A673 (cell line): Measurements from ENCODE around the gene BBS9.

Source experiments
- EZH2 ChIP-seq: fragments of 200-600 bp; sonication (generic); IDR thresholded peaks from 2 replicates; pipeline ENCODE4 v1.6.1; 2017; ENCODE audit warnings: borderline replicate concordance, low read depth, mild to moderate bottlenecking, mixed read lengths, antibody characterized with exemption, low read length; ENCODE audit not compliant: poor library complexity, severe bottlenecking
- TF ChIP-seq, protein P1 (sequence below): fragments of 300-800, 200-600 bp; sonication (generic); conservative IDR thresholded peaks from 2 replicates; pipeline ENCODE4 v1.5.1; 2017; ENCODE audit warnings: low read depth, mild to moderate bottlenecking, antibody characterized with exemption, low read length, moderate library complexity, mixed read lengths

DNA sequence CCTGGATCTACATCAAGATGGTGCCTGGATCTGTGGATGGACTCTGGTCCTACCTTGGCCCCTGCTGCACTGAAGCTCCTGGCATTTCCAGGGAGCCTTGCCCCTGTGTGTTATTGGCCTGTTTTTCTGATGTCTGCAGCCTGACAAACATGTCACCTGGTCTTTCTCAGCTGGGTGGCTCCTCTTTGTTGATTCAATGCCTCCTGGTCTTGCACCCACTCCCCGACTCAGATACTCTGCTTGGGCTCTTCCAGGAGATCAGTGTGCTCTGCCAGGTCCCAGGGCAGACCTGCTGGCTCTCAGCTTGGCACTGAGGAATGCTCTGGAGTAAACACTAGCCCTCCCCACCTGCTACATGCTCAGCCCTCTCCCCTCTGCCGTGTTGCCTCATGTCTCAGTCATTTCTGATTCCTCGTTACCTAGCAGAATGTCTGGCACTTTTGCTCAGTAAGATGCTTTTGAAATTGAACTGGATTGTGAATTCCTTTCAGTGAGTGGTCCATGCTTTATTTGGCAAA is 522.7 kb downstream of the BBS9 start:
- TF ChIP-seq, protein P1, sequence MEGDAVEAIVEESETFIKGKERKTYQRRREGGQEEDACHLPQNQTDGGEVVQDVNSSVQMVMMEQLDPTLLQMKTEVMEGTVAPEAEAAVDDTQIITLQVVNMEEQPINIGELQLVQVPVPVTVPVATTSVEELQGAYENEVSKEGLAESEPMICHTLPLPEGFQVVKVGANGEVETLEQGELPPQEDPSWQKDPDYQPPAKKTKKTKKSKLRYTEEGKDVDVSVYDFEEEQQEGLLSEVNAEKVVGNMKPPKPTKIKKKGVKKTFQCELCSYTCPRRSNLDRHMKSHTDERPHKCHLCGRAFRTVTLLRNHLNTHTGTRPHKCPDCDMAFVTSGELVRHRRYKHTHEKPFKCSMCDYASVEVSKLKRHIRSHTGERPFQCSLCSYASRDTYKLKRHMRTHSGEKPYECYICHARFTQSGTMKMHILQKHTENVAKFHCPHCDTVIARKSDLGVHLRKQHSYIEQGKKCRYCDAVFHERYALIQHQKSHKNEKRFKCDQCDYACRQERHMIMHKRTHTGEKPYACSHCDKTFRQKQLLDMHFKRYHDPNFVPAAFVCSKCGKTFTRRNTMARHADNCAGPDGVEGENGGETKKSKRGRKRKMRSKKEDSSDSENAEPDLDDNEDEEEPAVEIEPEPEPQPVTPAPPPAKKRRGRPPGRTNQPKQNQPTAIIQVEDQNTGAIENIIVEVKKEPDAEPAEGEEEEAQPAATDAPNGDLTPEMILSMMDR: no peak
- TF ChIP-seq EZH2: no peak
